ENCODE results near the gene UBXN7.
"Not testable (repeated sequence)": the region's sequence is repeated elsewhere in the genome, so short reads cannot be mapped to it uniquely, and the experiment has no call there.

Gene UBXN7, protein sequence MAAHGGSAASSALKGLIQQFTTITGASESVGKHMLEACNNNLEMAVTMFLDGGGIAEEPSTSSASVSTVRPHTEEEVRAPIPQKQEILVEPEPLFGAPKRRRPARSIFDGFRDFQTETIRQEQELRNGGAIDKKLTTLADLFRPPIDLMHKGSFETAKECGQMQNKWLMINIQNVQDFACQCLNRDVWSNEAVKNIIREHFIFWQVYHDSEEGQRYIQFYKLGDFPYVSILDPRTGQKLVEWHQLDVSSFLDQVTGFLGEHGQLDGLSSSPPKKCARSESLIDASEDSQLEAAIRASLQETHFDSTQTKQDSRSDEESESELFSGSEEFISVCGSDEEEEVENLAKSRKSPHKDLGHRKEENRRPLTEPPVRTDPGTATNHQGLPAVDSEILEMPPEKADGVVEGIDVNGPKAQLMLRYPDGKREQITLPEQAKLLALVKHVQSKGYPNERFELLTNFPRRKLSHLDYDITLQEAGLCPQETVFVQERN

DNA sequence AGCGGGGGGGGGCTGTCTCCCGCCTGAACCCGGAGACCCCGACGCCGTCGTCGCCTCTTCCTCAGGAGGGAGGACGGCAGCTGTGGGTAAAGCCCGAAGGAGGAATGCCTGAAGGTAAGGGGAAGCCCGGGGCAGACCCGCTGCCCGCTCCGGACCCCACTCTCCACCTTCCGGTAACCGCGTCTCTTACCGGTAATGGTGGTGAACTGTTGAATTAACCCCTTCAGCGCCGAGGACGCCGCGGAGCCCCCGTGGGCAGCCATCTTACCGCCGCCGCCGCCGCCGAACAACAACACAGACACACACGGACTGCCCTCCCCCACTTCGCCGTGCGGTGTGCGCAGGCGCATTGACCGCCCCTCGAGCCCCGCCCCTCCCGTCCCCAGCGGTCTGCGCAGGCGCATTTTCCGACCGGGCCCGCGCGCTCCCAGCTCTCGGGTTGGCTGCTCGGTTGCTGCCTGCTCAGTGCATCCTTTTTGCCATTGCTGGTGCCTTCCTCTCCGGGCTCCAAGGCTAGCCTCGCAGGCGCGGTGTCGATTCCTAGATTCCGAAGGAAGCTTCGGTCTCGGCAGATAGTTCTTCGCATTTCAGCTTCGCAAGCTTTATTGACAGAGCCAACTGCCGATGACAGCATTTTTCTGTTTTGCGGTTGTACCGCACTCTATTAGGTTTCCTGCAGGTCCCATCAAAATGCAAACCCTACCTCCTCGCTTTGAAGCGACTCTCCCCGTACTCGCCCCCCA, at the start of gene UBXN7:
UBXN7 (minus strand) TSS at position 291 of the 743 bp plus-strand sequence; CDS start at position 263, 28 bp downstream.
- peak; percentile 92 for DNase-seq

DNA sequence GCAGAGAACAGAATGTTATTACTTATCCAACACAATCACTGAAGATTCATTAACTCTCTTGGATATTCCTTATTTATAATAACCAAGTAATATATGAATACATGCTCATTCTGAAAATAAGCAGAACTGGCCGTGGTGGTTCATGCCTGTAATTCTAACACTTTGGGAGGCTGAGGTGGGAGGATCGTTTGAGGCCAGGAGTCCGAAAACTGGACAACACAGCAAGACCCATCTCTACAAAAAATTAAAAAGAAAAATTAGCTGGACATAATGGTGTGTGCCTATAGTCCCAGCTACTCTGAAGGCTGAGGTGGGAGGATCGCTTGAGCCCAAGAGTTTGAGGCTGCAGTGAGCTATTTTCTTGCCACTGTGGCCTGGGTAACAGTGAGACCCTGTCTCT, 45.5 kb upstream of the UBXN7 start:
- no peak for DNase-seq

DNA sequence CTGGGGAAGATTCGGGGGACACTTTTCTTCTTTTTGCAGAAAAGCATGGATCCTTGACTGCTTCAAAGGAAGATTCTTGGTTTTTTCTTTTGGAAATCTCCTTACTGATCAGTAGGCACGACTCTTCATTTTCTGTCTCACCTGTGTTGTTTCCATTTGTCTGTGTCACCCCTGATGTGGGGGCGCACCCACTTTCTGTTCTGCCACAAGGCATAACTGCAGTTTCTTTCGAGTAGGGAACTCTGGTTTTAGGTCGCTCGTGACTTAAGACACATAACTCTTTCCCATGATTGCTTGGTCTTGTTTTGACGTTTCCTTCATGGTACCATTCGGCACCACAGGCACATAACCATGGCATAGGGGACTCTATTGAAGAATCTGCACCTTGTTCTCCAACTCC, 40.1 kb upstream of the UBXN7 start:
- DNase-seq = no peak

DNA sequence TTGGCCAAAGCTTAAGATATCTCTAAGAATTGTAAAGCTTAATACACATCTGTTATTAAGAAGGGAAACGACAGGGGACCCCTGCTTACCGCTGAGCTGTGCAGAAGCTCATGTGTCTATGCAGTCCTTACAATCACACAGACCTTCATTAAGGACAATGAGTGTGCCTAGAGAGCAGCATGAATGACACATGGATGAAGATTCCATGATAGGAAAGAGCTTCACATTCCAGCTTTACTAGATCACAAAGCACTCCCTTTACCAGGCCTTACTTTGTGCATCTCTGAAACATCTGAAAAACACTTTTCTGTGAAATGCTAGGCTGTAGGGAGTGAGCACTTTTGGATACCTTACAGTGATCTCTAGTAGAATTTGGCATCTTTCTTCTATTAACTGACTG, 39.3 kb upstream of the UBXN7 start:
- DNase-seq = no peak

DNA sequence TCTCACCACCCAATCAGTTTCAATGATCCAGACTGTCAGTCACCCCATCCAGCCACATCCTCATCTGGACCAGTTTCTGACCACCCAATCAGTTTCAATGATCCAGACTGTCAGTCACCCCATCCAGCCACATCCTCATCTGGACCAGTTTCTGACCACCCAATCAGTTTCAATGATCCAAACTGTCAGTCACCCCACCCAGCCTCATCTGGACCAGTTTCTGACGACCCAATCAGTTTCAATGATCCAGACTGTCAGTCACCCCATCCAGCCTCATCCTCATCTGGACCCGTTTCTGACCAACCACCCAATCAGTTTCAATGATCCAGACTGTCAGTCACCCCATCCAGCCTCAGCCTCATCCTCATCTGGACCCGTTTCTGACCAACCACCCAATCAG, 38.0 kb upstream of the UBXN7 start:
- not testable (repeated sequence) for DNase-seq

DNA sequence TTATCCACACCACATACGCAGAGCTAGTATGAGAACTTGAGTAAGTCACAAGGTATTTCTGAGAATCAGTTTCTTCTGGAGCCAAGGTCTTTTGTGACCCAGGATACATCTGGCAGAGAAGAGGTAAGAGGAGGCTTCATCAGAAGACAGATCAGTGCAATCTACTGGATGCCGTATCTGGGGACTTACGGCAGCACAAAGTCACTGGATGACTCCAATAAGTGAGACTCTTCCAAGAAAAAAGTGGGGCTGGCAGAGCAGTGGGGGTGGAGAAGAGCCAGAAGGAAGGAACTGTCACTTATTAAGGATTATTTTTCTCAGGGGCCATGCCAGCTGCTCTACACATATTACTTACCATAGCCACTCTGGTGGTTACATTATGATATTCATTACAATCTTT, 31.6 kb upstream of the UBXN7 start:
- DNase-seq = no peak

DNA sequence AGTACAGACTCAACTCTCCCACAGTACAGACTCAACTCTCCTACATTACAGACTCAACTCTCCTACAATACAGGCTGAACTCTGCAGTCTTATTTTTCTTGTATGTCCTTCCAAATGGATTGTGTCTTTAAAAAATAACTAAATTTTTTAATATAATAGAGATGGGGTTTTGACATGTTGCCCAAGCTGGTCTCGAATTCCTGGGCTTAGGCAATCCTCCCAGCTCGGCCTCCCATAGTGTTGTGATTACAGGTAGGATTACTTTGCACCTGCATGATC, 31.2 kb upstream of the UBXN7 start:
- DNase-seq = no peak

DNA sequence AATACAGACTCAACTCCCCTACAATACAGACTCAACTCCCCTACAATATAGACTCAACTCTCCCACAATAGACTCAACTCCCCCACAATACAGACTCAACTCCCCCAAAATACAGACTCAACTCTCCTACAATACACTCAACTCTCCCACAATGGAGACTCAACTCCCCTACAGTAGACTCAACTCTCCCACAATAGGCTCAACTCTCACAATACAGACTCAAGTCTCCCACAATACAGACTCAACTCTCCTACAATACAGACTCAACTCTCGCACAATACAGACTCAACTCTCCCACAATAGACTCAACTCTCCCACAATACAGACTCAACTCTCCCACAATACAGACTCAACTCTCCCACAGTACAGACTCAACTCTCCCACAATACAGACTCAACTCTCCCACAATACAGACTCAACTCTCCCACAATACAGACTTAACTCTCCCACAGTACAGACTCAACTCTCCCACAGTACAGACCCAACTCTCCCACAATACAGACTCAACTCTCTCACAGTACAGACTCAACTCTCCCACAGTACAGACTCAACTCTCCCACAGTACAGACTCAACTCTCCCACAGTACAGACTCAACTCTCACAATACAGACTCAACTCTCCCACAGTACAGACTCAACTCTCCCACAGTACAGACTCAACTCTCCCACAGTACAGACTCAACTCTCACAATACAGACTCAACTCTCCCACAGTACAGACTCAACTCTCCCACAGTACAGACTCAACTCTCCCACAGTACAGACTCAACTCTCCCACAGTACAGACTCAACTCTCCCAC, 30.7 kb upstream of the UBXN7 start:
- not testable (repeated sequence) for DNase-seq

DNA sequence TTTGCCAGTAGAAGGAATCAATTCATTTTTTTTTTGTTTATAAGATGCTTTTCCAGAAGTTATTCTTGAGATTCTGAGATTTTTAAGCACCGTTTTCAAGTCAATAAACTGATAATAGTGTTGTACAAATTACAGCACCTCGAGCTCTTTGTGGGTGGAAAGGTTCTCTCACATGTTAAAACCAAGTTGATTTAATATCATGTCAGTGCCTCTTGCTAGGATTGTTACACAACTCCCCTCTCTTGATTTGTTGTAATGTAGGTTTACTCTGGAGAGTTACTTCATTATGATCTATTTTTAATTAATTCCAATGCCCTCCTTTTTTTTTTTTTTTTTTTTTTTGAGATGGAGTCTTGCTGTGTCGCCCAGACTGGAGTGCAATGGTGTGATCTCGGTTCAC, 25.8 kb upstream of the UBXN7 start:
- DNase-seq = no peak

DNA sequence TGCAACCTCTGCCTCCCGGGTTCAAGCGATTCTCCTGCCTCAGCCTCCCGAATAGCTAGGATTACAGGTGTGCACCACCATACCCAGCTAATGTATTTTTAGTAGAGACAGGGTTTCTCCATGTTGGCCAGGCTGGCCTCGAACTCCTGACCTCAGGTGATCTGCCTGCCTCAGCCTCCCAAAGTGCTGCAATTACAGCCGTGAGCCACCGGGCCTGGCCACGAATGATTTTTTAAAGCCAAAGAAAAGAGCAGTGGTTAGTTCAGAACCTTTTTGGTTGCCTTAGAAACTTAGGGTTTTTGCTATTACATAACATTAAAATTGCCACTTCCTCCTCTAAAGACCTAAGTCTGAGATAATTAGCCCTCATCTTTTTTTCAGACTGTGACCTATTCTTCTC, 25.2 kb upstream of the UBXN7 start:
- DNase-seq = peak; percentile 36

DNA sequence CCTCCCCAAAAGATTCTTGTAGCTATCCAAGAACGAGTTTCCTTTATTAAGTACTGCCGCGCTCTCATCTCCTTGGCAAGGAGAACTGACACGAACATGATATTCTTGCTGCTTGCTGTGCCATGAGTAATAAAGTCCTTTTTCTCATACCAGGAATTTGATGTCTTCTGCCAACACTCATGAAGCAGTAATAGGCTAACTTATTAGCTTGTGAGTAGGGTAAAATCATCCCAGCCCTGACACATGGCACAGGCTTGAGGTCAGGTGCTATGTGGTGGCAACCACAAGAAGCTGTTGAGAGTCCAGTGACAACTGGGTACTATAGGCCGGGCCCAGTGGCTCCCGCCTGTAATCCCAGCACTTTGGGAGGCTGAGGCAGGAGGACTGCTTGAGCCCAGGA, 22.7 kb upstream of the UBXN7 start:
- DNase-seq = no peak

DNA sequence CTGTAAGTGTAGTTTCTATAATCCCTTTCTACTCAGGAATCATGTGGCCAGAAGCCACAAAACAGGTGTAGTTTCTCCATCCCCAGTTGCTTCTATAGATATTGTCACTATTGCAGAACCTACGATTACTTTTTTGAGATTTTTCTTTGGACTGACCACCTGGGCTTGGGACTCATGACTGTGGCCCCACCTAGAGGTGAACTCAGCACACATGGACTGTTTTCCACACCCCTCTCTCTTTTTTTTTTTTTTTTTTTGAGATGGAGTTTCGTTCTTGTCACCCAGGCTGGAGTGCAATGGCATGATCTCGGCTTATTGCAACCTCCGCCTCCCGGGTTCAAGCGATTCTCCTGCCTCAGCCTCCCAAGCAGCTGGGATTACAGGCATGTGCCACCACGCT, 13.2 kb upstream of the UBXN7 start:
- peak; percentile 13 for DNase-seq

DNA sequence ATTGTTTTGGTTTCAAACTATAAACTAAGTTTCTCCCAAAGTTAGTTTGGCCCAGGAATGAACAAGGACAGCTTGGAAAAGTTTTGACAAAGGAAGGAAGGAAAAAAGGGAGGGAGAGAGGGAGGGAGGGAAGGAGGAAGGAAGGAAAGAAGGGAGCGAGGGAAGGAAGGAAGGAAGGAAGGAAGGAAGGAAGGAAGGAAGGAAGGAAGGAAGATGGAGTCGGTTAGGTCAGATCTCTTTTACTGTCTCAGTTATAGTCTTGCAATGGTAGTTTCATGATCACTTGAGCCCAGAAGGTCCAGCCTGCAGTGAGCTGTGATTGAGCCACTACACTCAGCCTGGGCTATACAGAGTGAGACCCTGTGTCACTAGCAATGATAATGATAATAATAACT, 12.3 kb upstream of the UBXN7 start:
- DNase-seq = no peak

DNA sequence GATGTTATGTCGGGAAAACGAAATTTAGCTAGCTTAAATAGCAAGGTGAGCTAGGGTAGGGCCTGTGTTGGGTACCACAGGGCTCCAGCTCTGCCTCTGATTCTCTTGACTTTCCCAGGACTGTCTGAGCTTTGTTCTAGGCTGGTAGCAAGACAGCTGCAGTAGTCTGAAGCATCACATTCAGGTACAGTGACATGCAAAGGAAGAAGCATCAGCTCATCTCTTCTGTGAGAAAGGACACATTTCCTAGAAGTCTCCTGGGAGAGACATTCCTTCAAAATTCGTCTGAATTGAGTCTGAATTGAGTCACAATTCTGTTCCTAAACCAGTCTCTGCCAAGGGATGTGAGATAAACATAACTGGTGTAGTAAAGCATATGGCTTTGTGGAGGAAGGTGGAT, 8.5 kb upstream of the UBXN7 start:
- no peak for DNase-seq

DNA sequence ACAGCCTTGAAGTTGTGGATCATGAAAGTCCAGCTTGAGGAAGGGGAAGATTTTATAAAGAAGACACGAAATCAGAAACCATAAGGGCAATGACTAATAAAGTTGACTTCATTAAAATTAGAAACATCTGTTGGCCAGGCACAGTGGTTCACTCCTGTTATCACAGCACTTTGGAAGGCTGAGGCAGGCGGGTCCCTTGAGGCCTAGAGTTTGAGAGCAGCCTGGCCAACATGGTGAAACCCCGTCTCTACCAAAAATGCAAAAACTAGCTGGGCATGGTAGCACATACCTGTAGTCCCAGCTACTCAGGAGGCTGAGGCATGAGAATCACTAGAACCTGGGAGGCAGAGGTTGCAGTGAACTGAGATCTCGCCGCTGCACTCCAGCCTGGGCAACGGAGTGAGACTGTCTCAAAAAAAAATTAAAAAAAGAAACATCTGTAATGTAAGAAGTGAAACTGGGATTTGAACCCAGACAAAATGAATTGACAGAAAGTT, 7.9 kb upstream of the UBXN7 start:
- DNase-seq = no peak

DNA sequence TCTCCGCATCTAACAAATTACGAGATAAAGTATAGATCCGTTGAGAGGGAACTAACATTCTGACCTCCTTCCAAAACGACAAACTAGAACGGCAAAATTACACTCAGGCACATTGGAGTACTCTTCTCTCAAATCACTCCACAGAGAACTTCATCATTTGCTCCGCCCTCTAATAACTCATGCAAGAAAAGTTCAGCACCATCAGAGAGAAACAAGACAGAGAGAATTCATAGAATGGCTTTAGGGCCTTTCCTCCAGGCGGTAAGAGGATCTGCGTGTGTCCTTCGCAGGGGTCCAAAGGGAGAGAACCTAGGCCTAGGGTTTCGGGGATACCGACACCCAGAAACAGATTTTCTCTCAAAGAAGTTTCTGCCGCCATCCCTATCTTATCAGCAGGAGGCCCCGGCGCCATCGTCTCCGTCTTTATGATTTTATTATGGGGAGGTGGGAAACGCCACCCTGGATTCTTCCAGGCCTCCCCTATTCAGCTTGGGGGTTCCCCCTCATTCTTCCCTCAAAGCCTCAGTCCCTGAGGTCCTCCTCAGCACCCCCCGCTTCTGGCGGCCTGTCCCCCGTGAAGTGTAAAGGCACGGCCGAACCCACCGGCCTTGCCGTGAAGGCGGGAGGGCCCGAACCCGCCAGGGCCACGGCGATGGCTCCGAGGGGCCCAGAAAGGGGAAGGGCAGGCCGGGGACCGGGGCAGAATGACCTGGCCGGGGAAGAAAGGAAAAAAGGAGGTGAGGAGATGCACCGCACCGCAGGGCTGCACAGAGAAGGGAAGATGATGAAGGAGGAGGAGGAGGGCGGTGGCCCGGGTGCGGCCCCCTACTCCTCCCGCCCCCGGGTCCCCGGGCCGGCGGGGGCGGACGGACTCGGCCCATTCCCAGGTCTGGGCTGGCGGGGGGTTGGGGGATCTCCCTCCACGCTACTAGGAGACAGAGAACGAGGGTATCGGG, 768 bp downstream of the UBXN7 start:
- peak; percentile 68 for DNase-seq

DNA sequence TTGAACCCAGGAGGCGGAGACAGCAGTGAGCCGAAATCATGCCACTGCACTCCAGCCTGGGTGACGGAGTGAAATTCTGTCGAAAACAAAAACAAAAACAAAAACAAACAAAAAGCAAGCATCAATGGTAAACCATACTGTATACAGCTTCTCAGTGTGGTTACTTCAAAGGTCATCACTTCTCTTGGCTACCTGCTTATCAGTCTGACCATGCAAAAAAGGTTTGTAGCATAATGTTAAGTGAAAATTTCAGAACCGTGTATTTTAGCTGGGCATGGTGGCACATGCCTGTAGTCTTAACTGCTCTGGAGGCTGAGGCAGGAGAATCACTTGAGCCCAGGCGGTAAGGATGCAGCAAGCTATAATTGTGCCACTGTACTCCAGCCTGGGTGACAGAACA, 4.2 kb downstream of the UBXN7 start:
- no peak for DNase-seq

DNA sequence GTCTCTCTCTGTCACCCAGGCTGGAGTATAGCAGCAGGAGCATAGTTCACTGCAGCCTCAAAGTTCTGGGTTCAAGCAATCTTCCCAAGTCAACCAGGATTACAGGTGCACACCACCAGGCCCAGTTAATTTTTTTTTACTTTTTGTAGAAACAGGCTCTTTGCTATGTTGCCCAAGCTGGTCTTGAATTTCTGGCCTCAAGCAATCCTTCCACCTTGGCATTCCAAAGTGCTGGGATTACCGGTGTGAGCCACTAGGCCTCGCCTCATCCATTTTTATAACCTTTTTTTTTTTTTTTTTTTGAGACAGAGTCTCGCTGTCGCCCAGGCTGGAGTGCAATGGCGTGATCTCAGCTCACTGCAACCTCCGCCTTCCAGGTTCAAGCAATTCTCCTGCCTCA, 7.8 kb downstream of the UBXN7 start:
- not testable (repeated sequence) for DNase-seq

DNA sequence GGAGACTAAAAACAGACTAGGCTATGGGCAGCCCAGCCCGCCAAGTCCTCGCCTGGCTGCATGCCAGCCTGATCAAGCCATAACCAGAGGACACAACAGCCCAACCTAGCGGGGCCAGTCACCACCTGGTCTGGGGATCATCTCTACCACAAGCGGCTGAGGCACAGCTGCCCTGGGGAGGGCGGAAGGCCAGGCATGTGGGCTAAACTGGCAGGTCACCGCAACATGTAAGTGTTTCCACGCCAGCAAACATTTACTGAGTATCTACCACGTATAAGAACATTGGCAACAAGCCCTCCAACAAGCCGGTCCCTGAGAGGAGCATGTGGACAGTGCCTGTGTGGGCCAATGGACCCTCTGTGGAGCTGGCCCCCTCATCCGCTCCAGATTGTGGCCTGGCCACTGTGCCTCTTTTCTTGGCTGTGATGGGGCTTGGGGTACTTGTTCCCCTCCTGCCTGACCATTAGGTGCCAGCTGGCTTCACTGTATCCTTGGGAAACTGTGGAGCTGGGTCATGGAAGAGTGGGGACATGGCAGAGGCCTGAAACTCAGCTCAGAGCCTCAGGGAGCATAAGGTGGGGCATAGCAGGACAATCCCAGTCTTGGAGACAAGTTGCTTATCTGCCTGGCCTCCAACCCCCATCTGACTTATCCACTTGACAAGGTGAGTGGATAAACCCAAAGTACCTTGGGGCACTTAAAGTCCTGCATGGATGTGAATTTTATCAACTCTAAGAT, 9.0 kb downstream of the UBXN7 start:
- DNase-seq = no peak

DNA sequence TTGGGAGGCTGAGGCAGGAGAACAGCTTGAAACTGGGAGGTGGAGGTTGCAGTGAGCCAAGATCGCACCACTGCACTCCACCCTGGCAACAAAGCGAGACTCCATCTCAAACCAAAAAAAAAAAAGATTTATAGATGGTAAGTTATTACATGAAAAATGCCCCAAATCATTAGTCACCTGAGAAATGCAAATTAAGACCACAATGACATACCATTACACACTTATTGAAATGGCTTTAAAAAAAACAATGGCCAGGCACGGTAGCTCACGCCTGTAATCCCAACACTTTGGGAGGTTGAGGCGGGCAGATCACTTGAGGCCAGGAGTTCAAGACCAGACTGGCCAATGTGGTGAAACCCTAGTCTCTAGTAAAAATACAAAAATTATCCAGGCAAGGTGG, 10.6 kb downstream of the UBXN7 start:
- not testable (repeated sequence) for DNase-seq

DNA sequence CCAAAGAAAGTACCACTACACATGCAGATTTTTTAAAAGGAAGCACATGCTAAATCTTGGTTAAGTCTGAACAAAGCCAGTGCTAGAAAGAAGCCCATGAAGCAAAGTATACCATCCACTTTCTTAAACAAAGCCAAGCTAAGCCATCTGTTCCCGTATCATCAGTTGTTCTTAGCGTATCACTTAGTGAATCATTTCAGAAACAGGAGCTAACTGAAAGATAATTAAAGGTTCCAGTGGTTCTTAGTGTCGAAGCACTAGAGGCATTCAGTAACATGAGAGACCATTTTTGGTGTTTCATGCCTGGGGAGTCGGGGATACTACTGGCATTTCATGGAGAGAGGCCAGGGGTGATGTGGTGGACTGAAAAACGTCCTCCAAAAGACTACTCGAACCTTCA, 12.8 kb downstream of the UBXN7 start:
- DNase-seq = no peak

DNA sequence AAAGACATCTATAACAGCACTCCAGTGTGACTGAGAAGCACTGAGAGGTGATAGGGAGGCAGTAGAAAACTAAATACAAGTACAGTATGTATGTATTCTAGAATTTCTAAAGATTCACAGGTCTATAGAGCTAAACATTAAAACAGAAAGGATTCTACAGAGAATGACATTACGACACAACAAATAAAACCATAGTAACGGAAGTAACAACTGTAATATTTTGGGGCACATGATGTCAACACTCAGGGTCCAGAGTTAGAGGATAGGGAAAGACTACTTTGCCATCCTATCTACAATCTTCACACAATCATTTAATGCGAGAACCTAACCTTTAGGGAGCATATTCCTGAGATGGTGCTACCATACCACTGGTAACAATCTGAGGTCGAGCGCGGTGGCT, 13.6 kb downstream of the UBXN7 start:
- no peak for DNase-seq
